Stimulated activated CD8-positive, alpha-beta memory T cell treated with anti-CD3 and anti-CD28 coated beads, Interleukin-4, amount 100 ng/mL, for 4 hours (primary cell): Measurements from ENCODE around the gene CCR7.
"Not testable (repeated sequence)": the region's sequence is repeated elsewhere in the genome, so short reads cannot be mapped to it uniquely, and the experiment has no call there.

Source experiments
- DNase-seq, 2 donors: peaks; one replicate each; pipeline ENCODE4 v3.0.0-alpha.2; 2020; ENCODE audit warnings: low read depth in 2 of 2, low spot score in 1 of 2

Gene CCR7

DNA sequence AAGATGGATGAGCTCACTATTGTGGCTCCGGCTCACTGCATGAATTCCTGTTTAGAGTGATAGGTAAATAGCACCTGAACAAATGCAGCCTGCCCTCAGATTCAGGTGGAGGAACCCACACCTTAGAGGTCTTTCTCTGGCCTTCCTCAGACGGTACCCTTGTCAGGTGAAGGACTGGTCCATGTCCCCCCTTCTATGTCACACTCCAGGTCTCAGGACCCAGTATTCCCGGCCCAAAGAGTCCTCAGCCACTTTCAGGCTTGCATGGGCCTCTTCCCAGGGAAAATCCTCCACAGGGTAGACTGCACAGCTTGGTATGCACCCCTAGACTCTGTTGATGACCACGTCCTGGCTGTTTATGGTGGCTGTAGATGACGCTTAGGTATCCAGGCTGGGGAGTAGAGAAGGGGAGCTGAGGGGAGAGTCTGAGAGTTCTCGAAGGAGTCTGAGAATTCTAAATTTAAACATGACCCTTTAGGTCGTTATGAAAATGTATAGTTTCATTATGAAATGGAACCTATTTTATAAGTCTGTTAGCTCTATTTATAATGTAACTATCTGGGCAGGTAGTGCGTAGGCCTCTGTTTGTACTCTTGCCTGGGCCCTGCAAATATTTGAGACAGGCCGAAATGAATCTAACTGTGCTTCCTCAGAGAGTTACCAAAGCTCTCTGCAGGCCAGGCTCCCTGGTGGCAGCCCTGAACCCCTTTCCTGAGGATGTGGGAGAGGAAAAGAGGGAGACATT is 32.5 kb upstream of the CCR7 start:
- DNase-seq: no peak

DNA sequence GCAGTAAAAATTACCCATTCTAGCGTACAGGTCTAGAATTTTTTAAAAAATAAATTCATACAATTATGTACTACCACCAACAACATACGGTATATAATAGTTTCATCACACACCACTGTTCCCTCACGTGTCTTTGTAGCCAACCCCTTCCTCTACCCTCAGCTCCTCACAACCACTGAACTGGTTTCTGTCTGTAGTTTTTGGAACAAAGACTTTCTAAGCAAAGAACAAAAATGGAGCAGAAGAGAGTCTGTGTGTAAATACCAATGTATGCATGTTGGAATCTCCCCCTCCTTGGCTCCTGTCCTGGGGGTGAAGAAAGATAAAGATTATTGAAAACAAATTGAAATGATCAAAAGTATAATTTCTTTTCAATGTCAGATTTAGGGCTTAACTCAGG is 31.9 kb upstream of the CCR7 start:
- DNase-seq: no peak

DNA sequence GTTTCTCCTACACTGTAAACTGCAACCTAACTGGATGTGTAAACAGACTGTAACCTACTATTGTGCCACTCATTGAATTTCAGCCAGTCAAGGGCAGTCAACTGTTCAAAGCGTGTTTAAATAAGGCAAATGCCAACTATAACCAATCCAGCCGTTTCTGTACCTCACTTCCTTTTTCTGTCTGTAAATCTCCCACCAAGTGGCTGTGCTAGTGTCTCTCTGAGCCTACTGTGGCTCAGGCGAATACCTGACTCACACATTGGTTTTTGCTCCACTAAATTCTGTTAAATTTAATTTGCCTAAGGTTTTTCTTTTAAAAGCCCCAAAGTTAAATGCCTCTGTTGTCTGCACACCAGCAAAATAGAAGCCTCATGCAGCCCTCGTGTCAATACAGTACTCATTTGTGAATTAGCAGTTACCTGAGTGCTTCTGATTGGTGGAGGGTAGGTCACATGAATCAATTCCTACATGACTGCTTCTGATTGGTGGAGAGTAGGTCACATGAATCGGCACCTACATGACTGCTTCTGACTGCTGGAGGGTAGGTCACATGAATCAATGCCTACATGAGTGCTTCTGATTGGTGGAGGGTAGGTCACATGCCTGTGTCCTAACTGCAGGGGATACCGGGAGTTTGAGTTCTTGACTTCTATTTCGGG is 31.1 kb upstream of the CCR7 start:
- no peak for DNase-seq

DNA sequence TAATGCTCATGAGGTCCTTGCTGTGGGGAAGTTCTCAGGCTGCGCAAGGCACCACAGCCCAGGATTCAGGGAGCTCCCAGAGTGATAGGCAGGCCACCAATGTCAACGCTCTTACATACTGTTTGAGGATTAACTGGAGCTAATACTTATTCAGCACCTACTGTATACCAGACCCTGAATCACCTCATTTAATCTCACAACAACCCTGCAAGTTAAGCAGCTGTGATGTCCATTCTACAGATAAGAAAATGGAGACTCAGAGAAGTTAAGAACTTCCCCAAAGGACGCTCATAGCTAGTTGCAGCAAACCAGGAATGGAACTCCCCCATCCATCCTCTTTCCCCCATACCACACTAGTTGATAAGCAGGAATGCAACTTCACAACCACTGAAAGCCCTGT is 25.5 kb upstream of the CCR7 start:
- no peak for DNase-seq

DNA sequence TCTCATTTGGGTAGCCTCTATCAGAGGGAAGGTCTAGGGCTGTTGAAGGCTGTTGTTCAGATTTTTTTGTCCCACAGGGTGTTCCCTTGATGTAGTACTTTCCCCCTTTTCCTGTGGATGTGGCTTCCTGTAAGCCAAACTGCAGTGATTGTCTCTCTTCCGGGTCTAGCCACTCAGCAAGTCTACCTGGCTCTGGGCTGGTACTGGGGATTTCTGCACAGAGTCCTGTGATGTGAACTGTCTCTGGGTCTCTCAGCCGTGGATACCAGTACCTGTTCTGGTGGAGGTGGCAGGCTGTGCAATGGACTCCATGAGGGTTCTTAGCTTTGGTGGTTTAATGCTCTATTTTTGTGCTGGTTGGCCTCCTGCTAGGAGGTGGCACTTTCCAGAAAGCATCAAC is 23.3 kb upstream of the CCR7 start:
- DNase-seq: no peak

DNA sequence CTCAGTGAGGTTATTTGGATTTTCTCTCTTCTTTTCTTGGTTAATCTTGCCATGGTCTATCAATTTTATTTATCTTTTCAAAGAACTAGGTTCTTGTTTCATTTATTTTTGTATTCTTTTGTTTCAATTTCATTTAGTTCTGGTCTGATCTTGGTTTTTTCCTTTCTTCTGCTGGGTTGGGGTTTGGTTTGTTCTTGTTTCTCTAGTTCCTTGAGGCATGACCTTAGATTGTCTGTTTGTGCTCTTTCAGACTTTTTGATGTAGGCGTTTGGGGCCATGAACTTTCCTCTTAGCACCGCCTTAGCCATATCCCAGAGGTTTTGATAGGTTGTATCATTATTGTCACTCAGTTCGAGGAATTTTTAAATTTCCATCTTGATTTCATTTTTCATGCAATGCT is 21.0 kb upstream of the CCR7 start:
- not testable (repeated sequence) for DNase-seq

DNA sequence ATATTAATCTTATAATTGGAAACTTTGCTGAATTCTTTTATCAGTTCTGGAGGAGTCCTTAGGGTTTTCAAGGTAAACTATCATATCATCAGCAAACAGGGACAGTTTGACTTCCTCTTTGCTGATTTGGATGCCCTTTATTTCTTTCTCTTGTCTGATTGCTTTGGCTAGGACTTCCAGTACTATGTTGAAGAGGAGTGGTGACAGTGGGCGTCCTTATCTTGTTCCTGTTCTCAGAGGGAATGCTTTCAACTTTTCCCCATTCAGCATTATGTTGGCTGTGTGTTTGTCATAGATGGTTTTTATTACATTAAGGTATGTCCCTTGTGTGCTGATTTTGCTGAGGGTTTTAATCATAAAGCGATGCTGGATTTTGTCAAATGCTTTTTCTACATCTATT is 19.7 kb upstream of the CCR7 start:
- not testable (repeated sequence) for DNase-seq

DNA sequence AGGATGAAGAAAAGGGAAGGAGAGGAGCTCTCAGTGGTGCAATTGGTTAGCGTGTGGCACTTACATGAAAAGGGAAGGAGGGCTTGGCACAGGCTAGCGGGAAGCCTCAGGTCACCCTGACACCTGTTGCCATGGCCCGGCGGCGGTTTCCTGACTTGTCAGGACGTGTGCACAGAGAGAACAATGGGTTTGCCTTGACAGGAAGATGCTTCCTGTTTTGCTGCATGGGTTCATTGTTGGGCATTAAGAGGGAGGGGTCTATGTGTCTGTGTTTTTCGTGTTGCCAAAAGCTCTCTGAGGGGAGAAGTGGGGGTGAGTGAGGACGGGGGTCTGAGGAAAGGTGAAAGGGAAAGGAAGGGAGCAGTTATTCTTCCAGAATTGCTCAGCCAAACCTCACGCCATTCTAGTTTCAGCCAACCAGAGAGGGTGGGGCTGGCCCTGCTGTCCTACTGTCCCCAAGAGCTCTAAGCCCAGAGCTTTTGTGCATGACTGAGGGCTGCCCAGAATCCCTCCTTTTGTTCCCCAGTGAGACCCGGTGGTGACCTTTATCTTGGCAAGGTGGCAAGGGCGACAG is 17.1 kb upstream of the CCR7 start:
- no peak for DNase-seq

DNA sequence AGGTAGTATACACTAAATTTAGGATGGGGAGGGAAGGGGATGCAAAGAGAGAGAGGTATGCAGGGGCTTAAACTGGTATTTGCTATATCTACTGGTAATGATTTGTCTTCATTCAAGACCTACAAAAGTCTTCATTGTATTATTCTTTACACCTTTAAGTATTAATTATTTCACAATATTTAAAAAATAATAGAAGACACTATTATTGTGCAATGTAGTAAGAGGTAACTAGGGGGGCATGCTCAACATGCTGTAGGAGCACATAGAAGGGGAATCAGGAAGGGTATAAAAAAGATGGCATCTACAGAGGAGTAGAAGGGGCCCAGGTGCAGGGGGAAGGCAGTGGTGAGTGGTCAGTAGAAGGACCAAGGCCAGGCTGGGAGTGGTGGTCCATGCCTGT is 14.9 kb upstream of the CCR7 start:
- no peak for DNase-seq

DNA sequence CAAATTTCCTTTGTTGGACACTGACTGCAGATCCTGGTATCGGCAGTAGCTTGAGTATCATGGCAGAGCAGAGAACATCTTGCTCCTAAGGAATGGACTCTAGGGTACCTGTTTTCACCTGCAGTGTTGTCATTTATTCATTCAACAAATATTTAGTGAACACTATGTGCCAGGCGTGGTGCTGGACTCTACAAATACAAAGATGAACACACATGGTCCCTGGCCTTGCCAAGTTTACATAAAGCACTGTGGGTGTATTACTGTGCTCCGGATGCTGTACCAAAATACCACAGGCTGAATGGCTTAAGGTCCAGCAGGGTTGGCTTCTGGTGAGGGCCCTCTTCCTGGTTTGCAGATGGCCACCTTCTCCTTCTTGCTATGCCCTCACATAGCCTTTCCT is 14.2 kb upstream of the CCR7 start:
- DNase-seq: no peak

DNA sequence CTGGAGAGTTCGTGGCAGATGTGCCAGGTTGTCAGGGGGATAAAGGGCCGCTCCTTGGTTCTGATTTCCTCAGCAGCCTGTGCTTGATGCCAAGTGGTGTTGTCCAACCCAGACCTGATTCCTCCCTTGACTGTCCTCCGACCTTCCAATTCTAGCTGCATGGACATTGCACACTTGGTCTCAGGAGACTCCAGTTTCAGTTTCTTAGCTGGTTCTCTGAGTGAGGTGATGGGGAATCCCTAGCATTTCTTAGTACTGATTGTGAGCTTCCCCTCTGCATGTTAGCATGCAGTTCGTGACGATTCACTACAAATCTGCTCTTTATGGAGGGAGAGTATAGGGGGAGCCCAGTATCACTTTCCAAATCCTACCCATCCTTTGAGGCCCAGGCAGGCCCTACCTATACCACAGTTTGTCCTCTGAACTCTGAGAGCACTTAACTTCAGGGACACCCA is 12.4 kb upstream of the CCR7 start:
- DNase-seq: no peak

DNA sequence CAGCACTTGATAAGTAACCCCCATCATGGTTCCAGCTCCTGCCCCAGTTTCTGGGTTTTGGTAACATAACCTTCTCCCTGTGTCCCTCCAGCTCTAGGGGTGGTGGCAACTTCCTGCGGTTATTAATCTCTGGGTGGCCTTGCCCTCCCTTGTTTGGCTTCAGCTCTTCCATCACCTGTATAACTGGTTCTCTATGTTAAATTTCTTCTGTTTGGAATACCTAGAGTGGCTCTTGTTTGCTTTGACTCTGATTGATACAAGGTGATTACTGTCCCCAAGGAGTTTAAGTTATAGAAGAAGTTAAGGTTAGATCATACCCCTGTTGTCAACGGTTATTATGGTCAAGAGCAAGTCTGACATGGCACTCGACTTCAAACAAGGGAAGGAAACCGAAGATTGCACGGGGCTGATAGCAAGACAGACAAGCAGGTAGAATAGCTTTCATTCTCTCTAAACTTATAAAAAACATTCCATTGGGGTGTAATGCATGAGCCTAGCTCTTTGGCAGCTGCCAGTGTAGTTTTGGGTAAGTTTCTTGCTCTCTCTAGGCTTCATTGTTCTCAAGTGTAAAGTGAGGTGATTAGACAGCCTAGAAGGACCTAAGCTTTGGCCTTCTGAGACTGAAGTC is 11.0 kb upstream of the CCR7 start:
- DNase-seq: no peak

DNA sequence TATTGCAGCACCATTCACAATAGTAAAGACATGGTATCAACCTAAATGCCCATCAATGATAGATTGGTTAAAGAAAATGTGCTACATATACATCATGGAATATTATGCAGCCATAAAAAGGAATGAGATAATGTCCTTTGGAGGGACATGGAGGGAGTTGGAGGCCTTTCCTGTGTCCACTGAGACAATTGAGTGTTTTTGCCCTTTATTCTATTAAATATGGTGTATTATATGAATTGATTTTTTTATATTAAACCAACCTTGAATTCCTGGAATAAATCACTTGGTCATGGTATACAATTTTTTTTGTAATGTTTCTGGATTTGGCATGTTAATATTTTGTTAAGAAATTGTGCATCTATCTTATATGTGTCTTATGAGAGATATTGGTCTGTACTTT is 9.0 kb upstream of the CCR7 start:
- DNase-seq: no peak

DNA sequence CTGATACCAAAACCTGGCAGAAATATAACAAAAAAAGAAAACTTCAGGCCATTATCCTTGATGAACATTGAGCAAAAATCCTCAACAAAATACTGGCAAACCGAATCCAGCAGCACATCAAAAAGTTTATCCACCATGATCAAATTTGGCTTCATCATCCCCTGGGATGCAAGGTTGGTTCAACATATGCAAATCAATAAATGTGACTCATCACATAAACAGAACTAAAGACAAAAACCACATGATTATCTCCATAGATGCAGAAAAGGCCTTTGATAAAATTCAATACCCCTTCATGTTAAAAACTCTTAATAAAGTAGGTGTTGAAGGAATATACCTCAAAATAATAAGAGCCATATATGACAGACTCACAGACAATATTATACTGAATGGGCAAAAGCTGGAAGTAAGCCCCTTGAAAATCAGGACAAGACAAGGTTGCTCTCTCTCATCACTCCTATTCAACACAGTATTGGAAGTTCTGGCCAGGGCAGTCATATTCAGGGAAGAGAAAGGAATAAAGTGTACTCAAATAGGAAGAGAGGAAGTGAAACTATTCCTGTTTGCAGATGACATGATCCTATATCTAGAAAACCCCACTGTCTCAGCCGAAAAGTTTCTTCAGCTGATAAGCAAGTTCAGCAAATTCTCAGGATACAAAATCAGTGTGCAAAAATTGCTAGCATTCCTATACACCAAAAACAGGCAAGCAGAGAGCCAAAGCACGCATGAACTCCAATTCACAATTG is 7.1 kb upstream of the CCR7 start:
- not testable (repeated sequence) for DNase-seq

DNA sequence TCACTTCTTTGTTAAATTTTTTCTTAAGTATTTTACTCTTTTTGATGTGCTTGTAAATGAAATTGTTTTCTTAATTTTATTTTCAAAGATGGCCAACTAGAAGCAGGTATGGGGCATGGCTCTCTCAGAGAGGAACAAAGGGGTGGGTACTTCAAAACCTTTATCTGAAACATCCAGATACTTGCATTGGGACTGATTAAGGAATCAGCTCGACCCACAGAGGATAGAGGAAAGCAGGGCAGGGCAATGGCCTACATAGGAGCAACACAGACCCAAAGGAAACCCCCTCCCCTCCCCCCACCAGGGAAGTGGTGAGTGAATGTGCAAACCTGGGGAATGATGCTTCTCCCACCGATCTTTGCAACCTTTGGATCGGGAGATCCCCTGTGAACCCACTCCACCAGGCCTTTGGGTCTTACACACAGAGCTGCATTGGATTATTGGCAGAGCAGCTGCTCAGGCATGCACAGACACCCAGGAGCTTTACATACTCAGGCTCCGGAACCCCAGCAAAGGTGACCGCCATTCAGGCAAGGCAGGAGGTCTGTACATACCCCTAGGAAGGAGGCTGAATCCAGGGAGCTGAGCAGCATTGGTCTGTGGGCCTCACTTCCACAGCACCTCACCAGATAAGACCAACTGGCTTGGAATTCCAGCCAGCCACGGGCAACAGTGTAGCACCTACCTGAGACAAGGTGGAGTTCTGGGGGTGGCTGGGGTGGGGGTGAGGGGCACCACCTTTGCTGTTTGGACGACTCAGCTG is 3.0 kb upstream of the CCR7 start:
- DNase-seq: no peak

DNA sequence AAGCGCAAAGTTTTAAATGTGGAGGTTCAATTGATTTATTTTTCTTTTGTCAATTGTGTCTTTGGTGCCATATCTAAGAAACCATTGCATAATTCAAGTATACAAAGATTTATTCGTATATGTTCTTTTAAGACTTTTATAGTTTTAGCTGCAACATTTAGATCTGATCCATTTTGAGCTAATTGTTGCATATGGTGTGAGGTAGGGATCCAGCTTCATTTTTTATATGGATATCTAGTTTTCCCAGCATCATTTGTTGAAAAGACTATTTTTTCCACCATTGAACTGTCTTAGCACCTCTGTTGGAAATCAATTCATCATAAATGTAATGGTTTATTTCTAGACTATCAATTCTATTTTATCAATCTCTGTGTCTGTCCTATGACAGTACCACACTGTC is 2.1 kb upstream of the CCR7 start:
- DNase-seq: no peak

DNA sequence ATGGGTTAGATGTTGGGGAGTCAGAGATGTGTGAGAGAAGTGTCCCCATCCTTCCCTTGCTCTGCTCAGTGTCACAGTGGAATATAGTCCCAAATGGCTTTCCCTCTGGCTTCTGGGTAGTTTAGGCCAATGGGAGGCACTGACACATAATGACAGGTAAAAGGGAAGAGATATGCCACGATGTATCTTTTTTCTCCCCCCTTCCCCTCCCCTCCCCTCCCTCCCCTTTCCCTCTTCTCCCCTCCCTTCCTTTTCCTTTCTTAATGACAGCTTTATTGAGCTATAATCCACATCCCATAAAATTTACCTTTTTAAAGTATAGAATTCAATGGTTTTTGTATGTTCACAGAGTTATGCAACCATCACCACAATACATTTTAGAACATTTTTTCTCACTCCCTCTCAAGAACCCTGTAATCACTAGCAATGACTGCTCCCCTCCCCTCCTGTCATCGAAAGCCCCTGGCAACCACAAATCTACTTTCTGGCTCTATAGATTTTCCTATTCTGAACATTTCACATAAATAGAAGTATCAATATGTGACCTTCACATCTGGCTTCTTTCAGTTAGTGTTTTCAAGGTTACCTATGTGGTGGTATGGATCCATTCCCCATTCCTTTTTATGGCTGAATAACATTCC is 617 bp upstream of the CCR7 start:
- DNase-seq: no peak

DNA sequence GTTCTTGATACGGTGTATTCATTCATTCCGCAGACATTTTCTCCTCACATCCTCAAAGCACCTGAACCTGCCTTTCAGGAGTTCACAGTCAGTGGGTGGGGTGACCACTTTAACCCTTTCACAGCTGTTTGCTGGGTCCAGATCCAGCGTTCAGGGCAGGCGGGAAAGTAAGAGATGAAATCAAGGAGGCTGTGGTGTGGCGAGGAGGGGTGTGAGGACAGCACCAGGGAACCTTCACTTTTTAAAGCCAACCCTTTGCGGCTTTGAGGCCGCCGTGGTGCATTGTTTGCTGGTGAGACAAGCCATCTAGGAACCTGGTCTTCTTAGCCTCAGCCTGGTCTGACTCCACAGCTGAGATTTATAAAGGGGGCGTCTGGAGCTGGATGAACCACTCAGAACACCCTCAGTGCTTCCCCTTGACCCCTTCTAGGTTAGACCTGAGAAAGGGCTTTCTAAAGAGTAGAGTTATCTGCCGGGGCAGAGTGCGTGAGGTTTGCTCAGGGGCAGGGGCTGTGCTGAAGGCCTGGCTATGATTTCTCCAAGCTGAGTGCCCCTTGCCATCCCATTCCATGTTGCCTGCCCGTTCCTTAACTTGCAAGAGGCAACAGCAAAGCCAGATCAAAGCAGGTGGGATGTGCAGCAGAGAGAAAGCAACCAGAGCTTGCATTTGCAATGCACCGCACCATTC is 933 bp downstream of the CCR7 start:
- DNase-seq: no peak

DNA sequence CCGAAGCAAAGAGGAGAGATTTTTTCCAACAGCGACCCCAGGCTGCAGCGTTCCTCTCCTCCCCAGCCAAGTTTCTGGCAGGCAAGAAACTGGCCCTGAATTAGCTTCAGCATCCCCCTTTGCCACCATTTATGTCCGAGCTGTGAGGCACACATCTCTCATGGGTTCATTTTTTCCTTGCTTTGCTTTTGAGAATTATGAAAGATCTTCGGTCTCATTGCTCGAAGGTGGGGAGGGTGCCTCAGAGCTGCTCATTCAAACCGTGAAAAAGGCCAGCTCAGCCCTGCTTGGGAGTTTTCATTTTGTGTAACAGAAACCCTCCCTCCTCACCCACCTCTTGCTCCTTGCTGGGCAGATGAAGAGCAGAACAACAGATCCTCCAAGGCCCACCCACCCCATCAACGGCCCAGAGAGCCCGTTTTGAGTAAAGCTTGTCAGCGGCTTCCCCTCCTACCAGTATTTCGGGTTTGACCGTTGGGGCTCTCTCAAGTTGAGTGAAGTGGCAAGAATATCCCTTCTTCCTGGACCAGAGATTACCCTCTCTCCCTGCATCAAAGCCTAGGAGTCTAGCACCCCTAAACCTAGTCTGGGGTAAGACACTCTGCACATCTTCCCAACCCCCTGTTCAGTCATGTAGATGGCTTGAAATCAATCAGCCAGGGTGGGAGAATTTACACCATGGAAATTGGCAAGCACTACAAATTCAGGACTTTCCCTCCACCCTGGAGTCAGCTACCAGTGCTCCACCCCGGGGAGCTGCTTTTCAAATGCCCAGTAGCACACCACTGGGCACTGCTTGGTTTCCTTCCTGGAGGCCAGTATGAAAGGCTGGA is 1.8 kb downstream of the CCR7 start:
- no peak for DNase-seq
